ENCODE results near the gene PARD6G.
"Not testable (repeated sequence)": the region's sequence is repeated elsewhere in the genome, so short reads cannot be mapped to it uniquely, and the experiment has no call there.

PARD6G gene

GRCh38 chr18:80241919-80242777 lies 5.2 kb downstream of the PARD6G start:
- in situ Hi-C loops (cut with HindIII; ENCODE audit: low sequenced_read_pairs): no loop called here

GRCh38 chr18:80239830-80240229 lies 7.5 kb downstream of the PARD6G start:
- in situ Hi-C loops (cut with HindIII; ENCODE audit: low sequenced_read_pairs): no loop called here

- in situ Hi-C loops (cut with HindIII; ENCODE audit: low sequenced_read_pairs): no loop called here
Measured at GRCh38 chr18:80238651-80239260, 8.6 kb downstream of the PARD6G start.

- in situ Hi-C loops (cut with HindIII; ENCODE audit: low sequenced_read_pairs): not testable (repeated sequence)
Measured at GRCh38 chr18:80237519-80237918, 9.8 kb downstream of the PARD6G start.

- in situ Hi-C loops (cut with HindIII; ENCODE audit: low sequenced_read_pairs): no loop called here
Measured at GRCh38 chr18:80234398-80234797, 12.9 kb downstream of the PARD6G start.

- in situ Hi-C loops (cut with HindIII; ENCODE audit: low sequenced_read_pairs): no loop called here
Measured at GRCh38 chr18:80233899-80234298, 13.4 kb downstream of the PARD6G start.

- in situ Hi-C loops (cut with HindIII; ENCODE audit: low sequenced_read_pairs): no loop called here
Measured at GRCh38 chr18:80233201-80233835, 14.0 kb downstream of the PARD6G start.

GRCh38 chr18:80232710-80233109 lies 14.6 kb downstream of the PARD6G start:
- in situ Hi-C loops (cut with HindIII; ENCODE audit: low sequenced_read_pairs): no loop called here

- in situ Hi-C loops (cut with HindIII; ENCODE audit: low sequenced_read_pairs): no loop called here
Measured at GRCh38 chr18:80232030-80232429, 15.3 kb downstream of the PARD6G start.

GRCh38 chr18:80231616-80232015 lies 15.7 kb downstream of the PARD6G start:
- in situ Hi-C loops (cut with HindIII; ENCODE audit: low sequenced_read_pairs): no loop called here

- in situ Hi-C loops (cut with HindIII; ENCODE audit: low sequenced_read_pairs): no loop called here
Measured at GRCh38 chr18:80231151-80231550, 16.2 kb downstream of the PARD6G start.

- in situ Hi-C loops (cut with HindIII; ENCODE audit: low sequenced_read_pairs): no loop called here
Measured at GRCh38 chr18:80229766-80230745, 17.3 kb downstream of the PARD6G start.

- in situ Hi-C loops (cut with HindIII; ENCODE audit: low sequenced_read_pairs): no loop called here
Measured at GRCh38 chr18:80229363-80229762, 18.0 kb downstream of the PARD6G start.

- in situ Hi-C loops (cut with HindIII; ENCODE audit: low sequenced_read_pairs): no loop called here
Measured at GRCh38 chr18:80228051-80228848, 19.1 kb downstream of the PARD6G start.

GRCh38 chr18:80227472-80227871 lies 19.8 kb downstream of the PARD6G start:
- in situ Hi-C loops (cut with HindIII; ENCODE audit: low sequenced_read_pairs): no loop called here

GRCh38 chr18:80225685-80226084 lies 21.6 kb downstream of the PARD6G start:
- in situ Hi-C loops (cut with HindIII; ENCODE audit: low sequenced_read_pairs): no loop called here

- in situ Hi-C loops (cut with HindIII; ENCODE audit: low sequenced_read_pairs): no loop called here
Measured at GRCh38 chr18:80223581-80224148, 23.6 kb downstream of the PARD6G start.

- in situ Hi-C loops (cut with HindIII; ENCODE audit: low sequenced_read_pairs): not testable (repeated sequence)
Measured at GRCh38 chr18:80219488-80219887, 27.8 kb downstream of the PARD6G start.
